HG03060 (cell line): ENCODE measurements around the gene CHST10.
"Not testable (repeated sequence)": the region's sequence is repeated elsewhere in the genome, so short reads cannot be mapped to it uniquely, and the experiment has no call there.

ENCODE experiments used
- ATAC-seq: cut with Tn5 transposase; IDR thresholded peaks from one replicate; pipeline ENCODE4 v1.9.1; 2021; ENCODE audit warnings: low read depth, moderate number of reproducible peaks; ENCODE audit not compliant: unreplicated experiment

CHST10 gene

GRCh38 chr2:100395532-100396350, 21.7 kb downstream of the CHST10 start:
- no peak for ATAC-seq

GRCh38 chr2:100394111-100394641, 23.3 kb downstream of the CHST10 start:
- ATAC-seq = peak; percentile 64

- ATAC-seq = no peak
Measured at GRCh38 chr2:100393362-100393761, 24.1 kb downstream of the CHST10 start.

- ATAC-seq = no peak
Measured at GRCh38 chr2:100392715-100393114, 24.8 kb downstream of the CHST10 start.

- no peak for ATAC-seq
Measured at GRCh38 chr2:100391735-100392515, 25.5 kb downstream of the CHST10 start.

- ATAC-seq = no peak
Measured at GRCh38 chr2:100390001-100390940, 27.2 kb downstream of the CHST10 start.

- no peak for ATAC-seq
Measured at GRCh38 chr2:100388703-100389102, 28.8 kb downstream of the CHST10 start.

GRCh38 chr2:100383954-100384353, 33.5 kb downstream of the CHST10 start:
- no peak for ATAC-seq

- ATAC-seq = no peak
Measured at GRCh38 chr2:100383306-100383705, 34.2 kb downstream of the CHST10 start.

- no peak for ATAC-seq
Measured at GRCh38 chr2:100381240-100381639, 36.2 kb downstream of the CHST10 start.

- ATAC-seq = no peak
Measured at GRCh38 chr2:100380681-100381080, 36.8 kb downstream of the CHST10 start.

- no peak for ATAC-seq
Measured at GRCh38 chr2:100376836-100377235, 40.6 kb downstream of the CHST10 start.

- no peak for ATAC-seq
Measured at GRCh38 chr2:100367163-100367562, 50.3 kb downstream of the CHST10 start.

GRCh38 chr2:100365434-100365833, 52.0 kb downstream of the CHST10 start:
- ATAC-seq = no peak

- ATAC-seq = not testable (repeated sequence)
Measured at GRCh38 chr2:100362269-100362668, 55.2 kb downstream of the CHST10 start.

- no peak for ATAC-seq
Measured at GRCh38 chr2:100359576-100359975, 57.9 kb downstream of the CHST10 start.

- ATAC-seq = no peak
Measured at GRCh38 chr2:100358554-100358953, 58.9 kb downstream of the CHST10 start.

GRCh38 chr2:100352521-100352920, 64.9 kb downstream of the CHST10 start:
- no peak for ATAC-seq

GRCh38 chr2:100350661-100351185, 66.7 kb downstream of the CHST10 start:
- no peak for ATAC-seq

- not testable (repeated sequence) for ATAC-seq
Measured at GRCh38 chr2:100345144-100345543, 72.3 kb downstream of the CHST10 start.
